HEK293 (cell line): ENCODE results near the gene ZCCHC24.
A peak's percentile ranks its signal among the peaks of the same experiment; 100 is the strongest.

Source experiments
- CTCF ChIA-PET: fragments of 350-600 bp; formaldehyde crosslinking; extraction: SDS; loops from one replicate; lab custom pipeline; 2021; ENCODE audit warnings: antibody characterized with exemption; lab: Yijun Ruan, JAX
- POLR2A ChIA-PET: fragments of 300-600 bp; formaldehyde crosslinking; extraction: SDS; loops from one replicate; lab custom pipeline; 2020; ENCODE audit warnings: antibody characterized with exemption, inconsistent platforms; lab: Yijun Ruan, JAX
- H3K27ac ChIP-seq: fragments of 200-500 bp; sonication (Bioruptor generic); 2 replicates; pipeline ENCODE4 v1.5.1; 2014; ENCODE audit warnings: low read depth, low read length, control low read depth, inconsistent platforms; ENCODE audit errors: extremely low read depth
- H3K36me3 ChIP-seq, 2 experiments: fragments of 200-500 bp in 1 of 2; sonication (Bioruptor generic) in 1 of 2; 1 replicate in 1 of 2; 2 replicates in 1 of 2; pipeline ENCODE4 v1.5.1; 2014 to 2017; ENCODE audit warnings: inconsistent platforms in 2 of 2, low read length in 2 of 2; ENCODE audit not compliant: control insufficient read depth in 2 of 2, insufficient read depth in 1 of 2
- H3K4me1 ChIP-seq: fragments of 200-500 bp; sonication (Bioruptor generic); 2 replicates; pipeline ENCODE4 v1.5.1; 2014; ENCODE audit warnings: mild to moderate bottlenecking, low read length, inconsistent platforms; ENCODE audit not compliant: control insufficient read depth, insufficient read depth
- H3K4me3 ChIP-seq: 2 replicates; pipeline ENCODE4 v1.5.1; 2011; ENCODE audit warnings: low read depth, mild to moderate bottlenecking, control low read depth, low read length, moderate library complexity
- H3K9me3 ChIP-seq: fragments of 200-500 bp; sonication (Bioruptor generic); 2 replicates; pipeline ENCODE4 v1.5.1; 2014; ENCODE audit warnings: low read depth, low read length, inconsistent platforms; ENCODE audit not compliant: control insufficient read depth, insufficient read depth
- EGR2 ChIP-seq: fragments of 450-650 bp; formaldehyde crosslinking; IDR thresholded peaks from 2 replicates; pipeline ENCODE4 v1.5.1; 2016; ENCODE audit warnings: low read depth, missing biosample characterization, missing genetic modification characterization
- FEZF1 ChIP-seq: fragments of 450-650 bp; formaldehyde crosslinking; IDR thresholded peaks from 2 replicates; pipeline ENCODE4 v1.5.1; 2016; ENCODE audit warnings: missing biosample characterization, missing genetic modification characterization
- GLIS1 ChIP-seq: fragments of 450-650 bp; formaldehyde crosslinking; IDR thresholded peaks from 2 replicates; pipeline ENCODE4 v1.5.1; 2016; ENCODE audit warnings: missing biosample characterization, missing genetic modification characterization
- GLIS2 ChIP-seq: fragments of 450-650 bp; formaldehyde crosslinking; IDR thresholded peaks from 2 replicates; pipeline ENCODE4 v1.5.1; 2016; ENCODE audit warnings: missing biosample characterization, missing genetic modification characterization
- HOXC10 ChIP-seq: sonication (generic); formaldehyde crosslinking; IDR thresholded peaks from 2 replicates; pipeline ENCODE4 v1.8.1; 2023; ENCODE audit warnings: mild to moderate bottlenecking, missing genetic modification reagents
- IKZF3 ChIP-seq: fragments of 450-650 bp; IDR thresholded peaks from 2 replicates; pipeline ENCODE4 v1.5.0; 2018; ENCODE audit warnings: missing biosample characterization, mild to moderate bottlenecking, missing genetic modification characterization, moderate library complexity
- KLF1 ChIP-seq: fragments of 450-650 bp; formaldehyde crosslinking; IDR thresholded peaks from 2 replicates; pipeline ENCODE4 v1.5.1; 2016; ENCODE audit warnings: missing biosample characterization, missing genetic modification characterization
- KLF10 ChIP-seq: fragments of 450-650 bp; IDR thresholded peaks from 2 replicates; pipeline ENCODE4 v1.5.1; 2018; ENCODE audit warnings: missing biosample characterization, mild to moderate bottlenecking, missing genetic modification characterization
- KLF16 ChIP-seq: fragments of 450-650 bp; formaldehyde crosslinking; IDR thresholded peaks from 2 replicates; pipeline ENCODE4 v1.5.1; 2017; ENCODE audit warnings: missing biosample characterization, missing genetic modification characterization
- SCRT1 ChIP-seq: fragments of 450-650 bp; formaldehyde crosslinking; IDR thresholded peaks from 2 replicates; pipeline ENCODE4 v1.5.1; 2016; ENCODE audit warnings: missing biosample characterization, missing genetic modification characterization, borderline replicate concordance
- SCRT2 ChIP-seq: fragments of 450-650 bp; formaldehyde crosslinking; IDR thresholded peaks from 2 replicates; pipeline ENCODE4 v1.5.1; 2016; ENCODE audit warnings: missing biosample characterization, missing genetic modification characterization
- ZBTB17 ChIP-seq: fragments of 450-650 bp; formaldehyde crosslinking; IDR thresholded peaks from 2 replicates; pipeline ENCODE4 v1.5.1; 2016; ENCODE audit warnings: missing biosample characterization, missing genetic modification characterization
- ZBTB20 ChIP-seq: fragments of 450-650 bp; formaldehyde crosslinking; IDR thresholded peaks from 2 replicates; pipeline ENCODE4 v1.5.1; 2016; ENCODE audit warnings: missing biosample characterization, missing genetic modification characterization
- ZBTB48 ChIP-seq: fragments of 450-650 bp; formaldehyde crosslinking; IDR thresholded peaks from 2 replicates; pipeline ENCODE4 v1.5.1; 2016; ENCODE audit warnings: missing biosample characterization, missing genetic modification characterization
- ZBTB8A ChIP-seq: fragments of 450-650 bp; formaldehyde crosslinking; IDR thresholded peaks from 2 replicates; pipeline ENCODE4 v1.5.1; 2016; ENCODE audit warnings: missing biosample characterization, missing genetic modification characterization
- ZFHX2 ChIP-seq: fragments of 450-650 bp; formaldehyde crosslinking; conservative IDR thresholded peaks from 2 replicates; pipeline ENCODE4 v1.5.1; 2016; ENCODE audit warnings: missing biosample characterization, missing genetic modification characterization
- ZNF324 ChIP-seq: fragments of 450-650 bp; formaldehyde crosslinking; IDR thresholded peaks from 2 replicates; pipeline ENCODE4 v1.5.1; 2016; ENCODE audit warnings: missing biosample characterization, missing genetic modification characterization
- ZNF423 ChIP-seq: fragments of 450-650 bp; formaldehyde crosslinking; IDR thresholded peaks from 2 replicates; pipeline ENCODE4 v1.5.1; 2016; ENCODE audit warnings: missing biosample characterization, missing genetic modification characterization
- ZNF521 ChIP-seq: fragments of 450-650 bp; formaldehyde crosslinking; IDR thresholded peaks from 2 replicates; pipeline ENCODE4 v1.5.1; 2017; ENCODE audit warnings: missing biosample characterization, mild to moderate bottlenecking, missing genetic modification characterization
- ZNF544 ChIP-seq: fragments of 450-650 bp; formaldehyde crosslinking; IDR thresholded peaks from 2 replicates; pipeline ENCODE4 v1.5.0; 2017; ENCODE audit warnings: missing biosample characterization, missing genetic modification characterization
- ZNF558 ChIP-seq: fragments of 450-650 bp; formaldehyde crosslinking; IDR thresholded peaks from 2 replicates; pipeline ENCODE4 v1.5.1; 2016; ENCODE audit warnings: missing biosample characterization, missing genetic modification characterization
- ZNF561 ChIP-seq: fragments of 450-650 bp; IDR thresholded peaks from 2 replicates; pipeline ENCODE4 v1.5.1; 2018; ENCODE audit warnings: missing biosample characterization, missing genetic modification characterization, borderline replicate concordance
- ZNF624 ChIP-seq: fragments of 450-650 bp; formaldehyde crosslinking; IDR thresholded peaks from 2 replicates; pipeline ENCODE4 v1.5.1; 2017; ENCODE audit warnings: missing biosample characterization, missing genetic modification characterization
- ZNF629 ChIP-seq: fragments of 450-650 bp; formaldehyde crosslinking; IDR thresholded peaks from 2 replicates; pipeline ENCODE4 v1.5.1; 2017; ENCODE audit warnings: missing biosample characterization, missing genetic modification characterization
- ZNF692 ChIP-seq: fragments of 450-650 bp; formaldehyde crosslinking; IDR thresholded peaks from 2 replicates; pipeline ENCODE4 v1.5.1; 2016; ENCODE audit warnings: missing biosample characterization, missing genetic modification characterization
- ZNF830 ChIP-seq: fragments of 450-650 bp; IDR thresholded peaks from 2 replicates; pipeline ENCODE4 v1.5.0; 2018; ENCODE audit warnings: missing biosample characterization, missing genetic modification characterization, low read depth, mild to moderate bottlenecking, moderate library complexity
- ZNF843 ChIP-seq: fragments of 450-650 bp; formaldehyde crosslinking; IDR thresholded peaks from 2 replicates; pipeline ENCODE4 v1.5.1; 2016; ENCODE audit warnings: missing biosample characterization, missing genetic modification characterization
- ZSCAN30 ChIP-seq: fragments of 450-650 bp; IDR thresholded peaks from 2 replicates; pipeline ENCODE4 v1.5.1; 2018; ENCODE audit warnings: missing biosample characterization, mild to moderate bottlenecking, missing genetic modification characterization, moderate library complexity
- ZXDB ChIP-seq: fragments of 450-650 bp; formaldehyde crosslinking; IDR thresholded peaks from 2 replicates; pipeline ENCODE4 v1.5.1; 2016; ENCODE audit warnings: missing biosample characterization, missing genetic modification characterization
- TF ChIP-seq, protein P1 (sequence below): fragments of 450-650 bp; formaldehyde crosslinking; IDR thresholded peaks from 2 replicates; pipeline ENCODE4 v1.5.1; 2016; ENCODE audit warnings: missing biosample characterization, missing genetic modification characterization
- TF ChIP-seq, protein P2 (sequence below): fragments of 450-650 bp; formaldehyde crosslinking; IDR thresholded peaks from 2 replicates; pipeline ENCODE4 v1.5.1; 2016; ENCODE audit warnings: missing biosample characterization, missing genetic modification characterization

The ZCCHC24 gene

DNA sequence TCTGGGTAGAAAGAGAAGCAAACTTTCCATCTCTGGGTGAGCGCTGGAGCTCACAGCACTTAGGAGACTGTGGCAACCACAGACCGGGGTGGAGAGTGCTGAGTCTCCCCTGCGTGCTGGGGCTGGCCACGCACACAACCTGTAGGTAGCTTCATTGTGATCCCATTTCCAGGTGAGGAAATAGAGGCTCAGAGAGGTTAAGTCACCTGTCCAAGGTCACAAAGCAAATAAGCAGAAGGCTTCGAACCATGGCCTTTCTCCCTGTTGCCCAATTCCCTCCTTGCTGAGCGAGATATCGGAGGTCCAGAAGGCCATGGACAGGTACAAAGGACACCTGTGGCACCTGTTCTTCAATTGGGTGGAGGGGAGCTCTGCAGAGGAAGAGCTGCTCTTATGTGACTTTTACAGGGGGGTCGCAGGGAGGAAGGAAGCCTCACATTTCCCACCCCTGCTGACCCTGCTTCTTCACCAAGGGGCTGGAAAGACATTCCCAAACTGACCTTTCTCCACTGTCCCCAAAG is 39.4 kb downstream of the ZCCHC24 start (continued):
- TF ChIP-seq SCRT2 (peak; percentile 79), ZNF830 (tag by site-specific recombination) (no peak), SCRT1 (peak; percentile 73; the same call in 1 of the 2 replicates)

DNA sequence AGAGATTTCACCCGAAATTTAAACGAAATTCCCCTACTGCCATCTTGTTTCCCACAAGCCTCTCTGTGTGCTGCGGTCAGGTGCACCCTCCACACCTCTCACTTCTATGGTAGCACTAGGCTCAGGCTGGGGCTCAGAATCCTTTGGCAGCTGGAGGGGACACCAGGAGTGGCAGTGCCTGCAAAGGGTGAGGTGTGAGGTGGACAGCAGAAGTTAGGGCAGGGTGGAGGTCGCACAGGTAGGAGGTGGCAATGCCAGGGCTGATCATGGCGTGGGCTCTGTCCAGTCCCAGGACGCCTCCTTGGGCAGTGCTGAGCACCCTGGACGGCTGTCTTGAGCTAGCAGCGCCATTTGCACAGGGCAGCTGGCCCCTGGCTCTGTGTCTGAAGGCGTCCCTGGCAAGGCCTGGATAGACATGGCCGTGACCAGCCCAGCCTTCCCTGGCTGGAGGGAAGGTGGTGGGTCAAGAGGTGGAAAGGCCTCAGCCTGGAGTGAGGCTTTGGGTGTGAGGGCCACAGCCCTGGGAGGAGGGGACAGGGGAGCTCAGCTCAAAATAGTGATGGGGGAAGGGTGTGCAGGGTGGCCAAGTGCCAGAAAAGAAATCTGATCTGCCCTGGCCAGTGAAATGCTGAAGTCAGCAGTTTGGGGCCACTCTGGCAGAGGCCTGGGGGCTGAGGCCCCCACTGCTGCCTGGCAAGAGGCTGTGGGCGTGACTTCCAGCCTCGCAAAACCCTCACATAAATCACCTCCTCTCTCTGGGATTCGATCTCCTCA is 40.0 kb downstream of the ZCCHC24 start:
- Histone ChIP-seq H3K4me3 (no peak overlapping the region), H3K27ac (peak overlapping the region; percentile 21; the same call in 1 of the 2 replicates), H3K36me3 (no peaks in the 10 kb centered on the region), H3K4me1 (peaks cover 20% of the 10 kb centered on the region), H3K9me3 (no peaks in the 10 kb centered on the region)
- ChIA-PET CTCF (interaction anchor here (0.6 to 1.9 kb wide), 6 partner anchors 13 to 70 kb away, joined by 3 to 5 read pairs (median 5); no protein-coding TSS in a partner anchor), POLR2A (interaction anchor here (0.8 kb wide), 1 partner anchor 39 kb away, joined by 3 read pairs; no protein-coding TSS in a partner anchor)
- TF ChIP-seq ZNF558 (tag by site-specific recombination) (no peak), ZNF544 (no peak), ZNF561 (0 out of 2 replicates have a peak, but pooled peaks have one; percentile 53), ZBTB8A (peak; percentile 86), ZSCAN30 (peak; percentile 69; the same call in 1 of the 2 replicates), ZNF423 (tag by site-specific recombination) (peak; percentile 68), KLF10 (tag by site-specific recombination) (peak; percentile 75), ZNF692 (tag by site-specific recombination) (peak; percentile 65; the same call in 1 of the 2 replicates), IKZF3 (tag by site-specific recombination) (peak; percentile 46; the same call in 1 of the 2 replicates), GLIS1 (tag by site-specific recombination) (peak; percentile 91), HOXC10 (CRISPR knock-in tag) (no peak), KLF16 (peak; percentile 53), GLIS2 (tag by site-specific recombination) (peak; percentile 82), ZFHX2 (peak; percentile 85), ZNF843 (peak; percentile 50), ZXDB (tag by site-specific recombination) (peak; percentile 36), ZBTB48 (tag by site-specific recombination) (peak; percentile 57), EGR2 (peak; percentile 78), ZBTB20 (tag by site-specific recombination) (no peak), ZBTB17 (tag by site-specific recombination) (peak; percentile 52), ZNF629 (tag by site-specific recombination) (peak; percentile 32; the same call in 1 of the 2 replicates), ZNF324 (tag by site-specific recombination) (peak; percentile 78), ZNF624 (tag by site-specific recombination) (no peak), FEZF1 (tag by site-specific recombination) (peak; percentile 92), ZNF521 (no peak), KLF1 (tag by site-specific recombination) (peak; percentile 51)
- TF ChIP-seq, protein P1, sequence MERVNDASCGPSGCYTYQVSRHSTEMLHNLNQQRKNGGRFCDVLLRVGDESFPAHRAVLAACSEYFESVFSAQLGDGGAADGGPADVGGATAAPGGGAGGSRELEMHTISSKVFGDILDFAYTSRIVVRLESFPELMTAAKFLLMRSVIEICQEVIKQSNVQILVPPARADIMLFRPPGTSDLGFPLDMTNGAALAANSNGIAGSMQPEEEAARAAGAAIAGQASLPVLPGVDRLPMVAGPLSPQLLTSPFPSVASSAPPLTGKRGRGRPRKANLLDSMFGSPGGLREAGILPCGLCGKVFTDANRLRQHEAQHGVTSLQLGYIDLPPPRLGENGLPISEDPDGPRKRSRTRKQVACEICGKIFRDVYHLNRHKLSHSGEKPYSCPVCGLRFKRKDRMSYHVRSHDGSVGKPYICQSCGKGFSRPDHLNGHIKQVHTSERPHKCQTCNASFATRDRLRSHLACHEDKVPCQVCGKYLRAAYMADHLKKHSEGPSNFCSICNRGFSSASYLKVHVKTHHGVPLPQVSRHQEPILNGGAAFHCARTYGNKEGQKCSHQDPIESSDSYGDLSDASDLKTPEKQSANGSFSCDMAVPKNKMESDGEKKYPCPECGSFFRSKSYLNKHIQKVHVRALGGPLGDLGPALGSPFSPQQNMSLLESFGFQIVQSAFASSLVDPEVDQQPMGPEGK (tag by site-specific recombination): peak; percentile 97
- TF ChIP-seq, protein P2, sequence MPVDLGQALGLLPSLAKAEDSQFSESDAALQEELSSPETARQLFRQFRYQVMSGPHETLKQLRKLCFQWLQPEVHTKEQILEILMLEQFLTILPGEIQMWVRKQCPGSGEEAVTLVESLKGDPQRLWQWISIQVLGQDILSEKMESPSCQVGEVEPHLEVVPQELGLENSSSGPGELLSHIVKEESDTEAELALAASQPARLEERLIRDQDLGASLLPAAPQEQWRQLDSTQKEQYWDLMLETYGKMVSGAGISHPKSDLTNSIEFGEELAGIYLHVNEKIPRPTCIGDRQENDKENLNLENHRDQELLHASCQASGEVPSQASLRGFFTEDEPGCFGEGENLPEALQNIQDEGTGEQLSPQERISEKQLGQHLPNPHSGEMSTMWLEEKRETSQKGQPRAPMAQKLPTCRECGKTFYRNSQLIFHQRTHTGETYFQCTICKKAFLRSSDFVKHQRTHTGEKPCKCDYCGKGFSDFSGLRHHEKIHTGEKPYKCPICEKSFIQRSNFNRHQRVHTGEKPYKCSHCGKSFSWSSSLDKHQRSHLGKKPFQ (tag by site-specific recombination): peak; percentile 52; the same call in 1 of the 2 replicates
